Erythroblast (primary cell): Measurements from ENCODE around the gene MYLK.

Experiments used
- GATA1 ChIP-seq: IDR thresholded peaks from 2 replicates; pipeline ENCODE4 v1.6.1; 2011; ENCODE audit warnings: low read depth, mild to moderate bottlenecking, control low read depth, low read length, moderate library complexity
- POLR2A ChIP-seq: IDR thresholded peaks from 2 replicates; pipeline ENCODE4 v1.6.1; 2011; ENCODE audit warnings: mild to moderate bottlenecking, low read length

- TF ChIP-seq POLR2A, result no peak
- TF ChIP-seq GATA1, result no peak
Measured at GRCh38 chr3:123696808-123697207, 187.3 kb downstream of the MYLK start.
